HG03159 (cell line): ENCODE measurements around the gene MFSD6.
"Not testable (repeated sequence)": the region's sequence is repeated elsewhere in the genome, so short reads cannot be mapped to it uniquely, and the experiment has no call there.

Source experiments
- ATAC-seq: cut with Tn5 transposase; IDR thresholded peaks from one replicate; pipeline ENCODE4 v1.9.1; 2021; ENCODE audit warnings: mild to moderate bottlenecking, moderate library complexity; ENCODE audit not compliant: unreplicated experiment

MFSD6 gene

GRCh38 chr2:190407662-190408537 is at the start of gene MFSD6:
Gene MFSD6, plus strand, starts transcription at chr2:190408355. Its CDS starts 27,675 bp downstream, at chr2:190436030.
- peak; percentile 50 for ATAC-seq

GRCh38 chr2:190358655-190359448 is 49.3 kb upstream of the MFSD6 start:
- ATAC-seq: not testable (repeated sequence)

GRCh38 chr2:190360561-190360960 is 47.6 kb upstream of the MFSD6 start:
- no peak for ATAC-seq

- ATAC-seq: no peak
Measured at GRCh38 chr2:190360965-190361364, 47.2 kb upstream of the MFSD6 start.

GRCh38 chr2:190361572-190361971 is 46.6 kb upstream of the MFSD6 start:
- ATAC-seq: no peak

GRCh38 chr2:190362894-190363293 is 45.3 kb upstream of the MFSD6 start:
- ATAC-seq: no peak

GRCh38 chr2:190365499-190366204 is 42.5 kb upstream of the MFSD6 start:
- no peak for ATAC-seq

GRCh38 chr2:190366248-190366753 is 41.9 kb upstream of the MFSD6 start:
- ATAC-seq: no peak

- ATAC-seq: no peak
Measured at GRCh38 chr2:190367091-190367490, 41.1 kb upstream of the MFSD6 start.

- ATAC-seq: no peak
Measured at GRCh38 chr2:190369635-190370034, 38.5 kb upstream of the MFSD6 start.

- ATAC-seq: no peak
Measured at GRCh38 chr2:190376083-190376482, 32.1 kb upstream of the MFSD6 start.

- ATAC-seq: no peak
Measured at GRCh38 chr2:190376591-190377245, 31.4 kb upstream of the MFSD6 start.

- ATAC-seq: no peak
Measured at GRCh38 chr2:190378880-190379237, 29.3 kb upstream of the MFSD6 start.

- no peak for ATAC-seq
Measured at GRCh38 chr2:190379249-190379964, 28.7 kb upstream of the MFSD6 start.

GRCh38 chr2:190380962-190381412 is 27.2 kb upstream of the MFSD6 start:
- no peak for ATAC-seq

GRCh38 chr2:190382851-190383250 is 25.3 kb upstream of the MFSD6 start:
- no peak for ATAC-seq

GRCh38 chr2:190387422-190387821 is 20.7 kb upstream of the MFSD6 start:
- ATAC-seq: no peak

GRCh38 chr2:190396271-190396670 is 11.9 kb upstream of the MFSD6 start:
- ATAC-seq: no peak

- ATAC-seq: no peak
Measured at GRCh38 chr2:190402986-190403603, 5.1 kb upstream of the MFSD6 start.
